ENCODE results near the gene HEPN1.

Gene HEPN1

GRCh38 chr11:124886476-124886875 lies 32.6 kb upstream of the HEPN1 start:
- no peak for DNase-seq

GRCh38 chr11:124886978-124887666 lies 31.9 kb upstream of the HEPN1 start:
- no peak for DNase-seq

DNA sequence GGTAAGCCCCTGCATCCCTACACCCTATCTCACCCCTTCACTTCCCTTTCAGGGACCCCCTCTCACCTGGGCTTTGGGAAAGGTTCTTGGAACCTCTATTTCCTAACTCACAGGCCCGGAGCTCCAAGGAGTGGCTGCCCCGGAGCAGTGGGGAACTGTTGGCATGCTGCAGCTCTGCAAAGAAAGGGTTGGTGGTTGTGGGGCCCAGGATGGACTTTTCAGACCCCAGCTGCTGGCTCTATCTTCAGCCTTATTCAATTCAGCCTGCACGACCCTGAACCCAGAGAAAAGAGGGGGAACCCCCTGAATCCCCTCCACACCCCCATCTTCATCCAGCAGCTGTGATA lies 31.4 kb upstream of the HEPN1 start:
- no peak for DNase-seq

DNA sequence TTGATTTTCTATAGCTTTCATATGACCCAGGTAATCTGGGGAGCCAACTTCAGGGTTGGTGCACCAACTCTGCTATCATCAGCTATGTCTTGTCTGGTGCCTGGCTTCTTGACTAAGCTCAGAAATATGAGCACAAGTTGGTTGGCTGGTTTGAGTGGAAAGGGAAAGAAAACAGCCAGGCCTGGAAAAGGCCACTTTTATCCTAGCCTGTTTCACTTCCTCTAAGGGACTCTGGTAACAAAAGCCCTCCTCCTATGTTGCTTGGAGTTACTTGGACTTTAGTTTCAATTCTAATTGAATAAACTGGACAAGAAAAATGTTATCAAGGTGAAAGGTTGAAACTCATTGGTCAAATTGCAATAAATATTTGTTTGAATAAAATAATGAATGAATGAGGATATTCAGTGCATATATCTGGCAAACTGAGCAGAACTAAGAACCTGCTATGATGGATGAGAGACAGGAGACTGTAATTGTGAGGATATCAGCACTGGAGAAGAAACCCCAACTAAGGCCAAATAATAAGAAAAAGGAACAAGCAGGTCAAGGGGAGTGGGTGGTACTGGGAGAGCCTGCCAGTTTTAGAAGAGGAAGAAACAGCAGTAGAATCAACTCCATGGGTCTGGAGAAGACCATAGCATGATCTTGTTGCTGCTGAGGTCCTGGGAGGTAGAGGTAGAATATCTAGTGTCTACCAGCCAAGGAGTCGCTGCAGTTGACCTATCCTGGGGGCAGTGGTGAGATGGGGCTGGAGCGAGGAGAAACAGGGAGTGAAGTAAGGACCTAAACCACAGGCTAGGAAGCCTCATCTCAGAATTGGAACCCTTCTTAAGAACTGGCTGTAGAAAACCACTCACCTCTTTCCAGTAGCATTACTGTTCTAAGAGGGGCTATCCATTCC lies 29.6 kb upstream of the HEPN1 start:
- no peak for DNase-seq

DNA sequence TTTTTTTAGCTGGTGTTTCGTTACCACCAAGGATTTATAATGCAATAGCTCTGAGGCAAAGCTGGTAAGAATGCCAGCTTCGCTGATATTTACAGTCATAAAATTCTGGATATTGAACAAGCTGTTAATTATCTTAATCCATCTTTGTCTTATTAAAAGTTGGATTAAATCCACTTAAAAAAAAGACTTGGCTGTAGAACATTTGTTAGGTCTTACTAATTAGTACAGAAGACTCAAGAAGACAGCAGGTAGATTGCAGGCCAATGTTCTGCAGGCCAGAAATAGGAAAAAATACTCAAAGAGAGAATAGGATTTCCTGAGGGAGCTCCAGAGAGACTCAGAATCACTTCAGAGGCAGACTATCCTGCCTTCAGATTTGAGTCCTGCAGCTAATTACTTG lies 28.9 kb upstream of the HEPN1 start:
- DNase-seq = no peak

DNA sequence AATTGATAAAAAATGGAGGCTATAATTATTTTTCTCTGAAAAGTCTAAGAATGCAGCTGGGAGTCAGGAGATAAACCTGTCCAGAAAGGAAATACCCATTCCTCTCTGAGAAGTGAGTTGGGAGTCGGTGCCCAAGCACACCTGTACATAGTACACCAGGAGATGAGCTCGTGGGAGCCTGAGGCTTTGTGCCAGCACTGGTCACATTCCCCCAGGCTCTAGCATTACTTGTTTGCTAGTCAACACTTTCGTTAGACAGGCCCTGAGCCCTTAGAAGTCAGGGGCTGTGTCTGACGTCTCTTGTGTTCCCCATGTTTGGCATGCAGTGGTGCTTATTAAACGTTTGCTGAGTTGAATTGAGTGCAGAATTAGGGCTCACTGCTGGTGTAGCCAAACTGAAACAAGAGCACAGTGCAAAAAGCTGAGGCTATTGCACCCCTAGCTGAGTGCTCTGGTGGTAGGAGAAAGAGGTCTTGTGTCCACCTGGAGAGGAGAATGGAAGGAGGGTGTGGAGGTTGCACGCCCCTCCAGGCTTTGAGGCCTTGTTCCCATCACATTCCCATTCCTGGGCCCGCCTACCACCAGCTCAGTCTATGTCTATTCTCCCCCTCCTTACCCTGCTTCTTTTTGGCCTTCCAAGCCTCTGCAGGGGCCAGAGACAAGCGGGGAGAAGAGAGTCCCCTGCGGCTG lies 28.2 kb upstream of the HEPN1 start:
- no peak for DNase-seq

DNA sequence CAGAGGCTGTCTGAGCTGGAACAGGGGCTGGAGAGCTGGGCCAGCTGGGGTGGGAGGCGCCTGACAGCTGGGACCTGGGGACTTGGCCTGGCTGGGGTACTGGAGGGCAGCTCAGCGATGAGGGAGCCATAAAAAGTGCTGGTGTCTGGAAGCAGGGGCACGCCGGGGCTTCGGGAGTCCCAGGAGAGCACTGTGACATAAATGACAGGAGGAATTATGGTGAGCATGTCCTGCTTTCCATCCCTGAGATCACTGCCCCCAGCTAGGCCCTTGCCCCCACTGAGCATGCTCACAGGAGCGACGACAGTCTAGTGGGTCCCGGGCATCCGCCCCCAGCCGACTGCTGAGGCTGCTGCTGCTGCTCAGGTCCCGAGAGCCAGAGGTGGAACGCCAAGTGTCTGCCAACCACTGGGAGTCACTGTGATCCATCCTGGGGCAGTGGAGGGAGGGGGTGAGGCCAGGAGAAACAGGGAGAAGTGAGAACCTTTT lies 27.6 kb upstream of the HEPN1 start:
- DNase-seq = no peak

DNA sequence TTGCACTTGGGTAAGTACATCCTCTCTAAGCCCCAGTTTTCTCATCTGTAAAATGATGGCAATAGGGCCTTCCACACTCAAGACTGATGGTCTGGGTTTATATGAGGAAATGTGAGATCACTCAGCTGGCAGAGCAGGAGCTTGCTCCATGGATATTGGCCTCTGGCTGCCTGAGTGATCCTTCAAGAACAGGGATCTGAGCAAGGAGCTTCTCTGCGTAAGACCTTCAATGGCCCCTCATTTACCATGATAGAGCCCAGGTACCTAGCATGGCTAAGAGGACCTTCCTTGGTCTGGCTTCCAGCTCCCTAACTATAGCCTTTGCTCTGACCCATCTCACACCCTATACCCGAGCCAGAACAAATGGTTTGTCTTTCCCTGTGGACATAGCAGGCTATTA lies 26.9 kb upstream of the HEPN1 start:
- no peak for DNase-seq

DNA sequence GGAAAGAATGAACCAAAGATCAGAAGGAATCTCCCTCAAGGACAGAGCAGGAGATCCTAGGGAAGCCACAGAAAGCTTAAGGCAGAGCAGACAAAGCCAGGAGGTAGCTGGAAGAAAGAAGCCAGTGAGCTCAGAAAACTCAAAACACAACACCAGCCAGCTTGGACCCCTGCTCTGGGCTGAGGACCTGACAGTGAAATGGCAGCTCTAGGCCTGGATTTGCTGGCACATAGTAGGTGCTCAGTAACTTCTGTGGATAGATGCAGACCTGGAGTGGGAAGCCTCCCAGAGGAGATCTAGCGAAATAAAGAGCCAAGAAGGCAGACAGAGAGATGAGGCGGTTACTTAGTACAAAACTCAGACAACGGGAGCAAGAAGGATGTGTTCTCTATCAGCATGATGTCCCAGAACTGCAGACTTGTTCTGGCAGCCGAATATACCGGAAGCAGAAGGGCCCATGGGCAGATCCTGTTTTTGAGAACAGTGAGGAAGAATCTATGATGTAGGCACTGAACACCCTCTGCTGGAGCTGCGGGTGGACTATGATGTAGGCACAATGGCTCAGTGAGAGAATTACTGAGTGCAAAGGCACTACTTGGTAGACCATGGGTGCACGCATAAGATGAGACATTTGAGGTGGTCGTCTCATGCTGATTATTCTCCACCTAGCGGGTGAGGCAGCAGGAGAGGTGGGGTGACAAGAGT lies 26.1 kb upstream of the HEPN1 start:
- DNase-seq = no peak

- no peak for DNase-seq
These were observed 25.2 kb upstream of the HEPN1 start for GRCh38 chr11:124893781-124894401.

GRCh38 chr11:124894606-124895430 lies 24.2 kb upstream of the HEPN1 start:
- DNase-seq = no peak

DNA sequence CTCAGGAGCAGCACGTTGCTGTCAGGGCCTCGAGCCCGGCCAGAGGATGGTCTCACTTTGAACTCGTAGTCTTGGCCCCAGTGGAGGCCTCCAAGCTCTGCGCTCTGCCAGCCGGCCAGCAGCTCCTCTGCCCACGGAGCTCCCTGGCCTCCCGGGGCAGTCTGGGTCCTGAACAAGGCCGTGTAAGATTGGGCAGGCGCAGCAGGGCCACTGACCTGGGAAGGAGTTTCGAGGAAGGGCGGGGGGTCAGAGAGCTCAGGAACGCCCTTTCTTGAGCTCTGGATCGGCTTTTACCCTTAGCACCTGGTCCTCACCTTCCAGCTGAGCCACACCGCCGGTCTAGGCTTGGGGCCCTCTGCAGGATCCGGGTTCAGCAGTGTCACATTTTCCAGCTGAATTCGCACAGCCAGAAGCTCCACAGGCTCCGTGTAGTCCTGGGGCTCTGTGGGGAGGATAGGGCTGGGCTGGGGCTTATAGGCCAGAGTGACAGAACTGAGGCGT lies 23.5 kb upstream of the HEPN1 start:
- no peak for DNase-seq

- no peak for DNase-seq
These were observed 22.8 kb upstream of the HEPN1 start for GRCh38 chr11:124896071-124896750.

- no peak for DNase-seq
These were observed 22.1 kb upstream of the HEPN1 start for GRCh38 chr11:124896821-124897391.

- DNase-seq = no peak
These were observed 21.3 kb upstream of the HEPN1 start, which contains the start of gene ROBO4 for GRCh38 chr11:124897674-124898262. TSS of gene ROBO4 (minus strand) at chr11:124897865. CDS start at chr11:124897795, 70 bp downstream.

DNA sequence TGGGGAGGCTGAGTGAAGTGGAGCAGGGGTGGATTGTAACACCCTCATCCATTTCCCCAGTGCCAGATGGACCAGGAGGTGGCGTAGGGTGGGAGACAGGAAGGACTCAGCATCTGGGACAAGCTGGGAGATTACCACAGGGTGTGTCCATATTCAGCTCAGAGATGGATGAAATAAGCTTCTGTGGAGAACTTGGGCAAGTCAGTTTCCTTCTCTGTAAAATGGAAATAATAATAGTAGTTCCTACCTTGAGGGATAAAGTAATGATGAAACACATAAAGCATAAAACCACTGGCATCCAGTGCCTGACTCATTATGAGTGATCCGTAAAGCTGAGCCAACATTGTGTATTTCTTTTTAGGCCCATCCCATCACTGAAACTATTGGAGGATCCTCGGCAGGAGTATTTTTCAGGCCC lies 20.8 kb upstream of the HEPN1 start:
- no peak for DNase-seq

- no peak for DNase-seq
These were observed 20.3 kb upstream of the HEPN1 start for GRCh38 chr11:124898711-124899110.

DNA sequence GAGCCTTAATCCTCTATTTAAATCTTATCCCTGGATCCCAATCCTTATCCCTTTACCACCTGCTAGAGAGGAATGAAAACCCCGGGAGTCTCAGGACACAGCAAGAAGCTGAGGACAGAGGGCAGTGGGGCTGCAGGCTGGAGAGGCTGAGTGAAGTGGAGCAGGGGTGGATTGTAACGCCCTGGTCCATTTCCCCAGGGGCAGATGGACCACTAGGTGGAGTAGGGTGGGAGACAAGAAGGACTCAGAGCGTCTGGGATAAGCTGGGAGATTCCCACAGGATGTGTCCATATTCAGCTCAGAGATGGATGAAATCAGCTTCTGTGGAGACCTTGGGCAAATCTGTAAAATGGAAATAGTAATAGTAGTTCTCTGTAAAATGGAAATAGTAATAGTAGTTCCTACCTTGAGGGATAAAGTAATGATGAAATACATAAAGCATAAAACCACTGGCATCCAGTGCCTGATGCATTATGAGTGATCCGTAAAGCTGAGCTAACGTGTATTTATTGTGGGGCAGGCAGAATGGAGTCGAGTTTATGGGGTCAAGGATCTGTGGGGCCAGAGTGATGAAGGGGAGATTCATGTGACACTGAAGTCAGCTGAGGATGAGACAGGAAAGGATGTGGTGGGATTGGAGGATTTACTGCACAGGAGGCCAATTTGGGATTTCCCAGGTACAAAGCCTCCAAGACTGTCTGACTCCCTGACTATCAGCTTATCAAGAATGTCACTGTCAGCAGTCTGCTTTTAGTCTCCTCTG lies 19.5 kb upstream of the HEPN1 start:
- DNase-seq = no peak

DNA sequence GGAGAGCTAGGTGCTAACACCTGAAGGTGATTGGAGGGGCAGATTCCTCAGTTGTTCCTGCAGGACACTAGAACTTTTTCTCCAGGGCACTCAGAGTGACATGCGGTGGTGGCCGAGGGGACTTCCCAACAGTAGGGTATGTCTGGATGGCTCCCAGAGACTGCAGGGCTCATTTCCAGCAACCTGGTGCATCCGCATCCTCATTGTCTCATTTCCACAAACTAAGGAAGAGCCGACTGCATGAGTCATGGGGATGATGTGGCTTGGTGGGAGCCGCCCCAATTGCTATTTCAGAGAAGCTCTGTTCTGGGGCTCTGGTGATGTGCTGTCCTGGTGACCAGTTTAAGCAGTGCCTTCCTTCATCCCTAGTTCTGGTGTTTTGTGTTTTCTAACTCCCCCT lies 18.6 kb upstream of the HEPN1 start:
- DNase-seq = no peak

All from SHP77 treated with DMSO at 0.1 percent for 48 hours (cell line).